ENCODE results near the gene DOCK8. TPM values are rescaled to one million over a fixed set of nuclear protein-coding genes. Genes with fewer than 3 reads are reported as not detected.

The DOCK8 gene
- total RNA-seq, 2 experiments from 2014 or later = 59.0 to 145 TPM

DNA sequence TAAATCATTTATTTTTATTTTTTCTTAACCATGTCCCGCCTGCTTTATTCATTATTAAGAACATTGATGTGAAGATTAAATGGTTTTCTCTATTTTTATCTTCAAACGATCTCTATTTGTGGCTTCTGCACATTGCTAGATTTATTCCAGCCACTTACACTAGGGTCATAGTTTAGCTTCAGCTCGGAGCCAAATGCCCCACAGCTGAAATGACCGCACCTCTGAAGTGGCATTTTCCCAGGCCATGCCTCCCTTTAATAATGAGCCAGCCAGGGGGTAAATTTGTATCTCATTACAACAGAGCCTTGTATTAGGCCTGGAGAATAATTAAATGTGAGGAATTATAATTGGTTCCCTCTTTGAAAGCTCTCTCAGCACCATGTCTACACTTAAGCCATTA lies 89.4 kb downstream of the DOCK8 start:
- Histone ChIP-seq H2AFZ (ENCODE audit: low read length) (no peak overlapping the region), H3K79me2 (ENCODE audit: insufficient read depth, low read depth, low read length) (no peaks in the 10 kb centered on the region), H3K9me2 (ENCODE audit: insufficient read depth, low read length) (no peaks in the 10 kb centered on the region), H3K36me3 (ENCODE audit: insufficient read depth, low read length) (peaks cover 82% of the 10 kb centered on the region), H3K4me1 (ENCODE audit: insufficient read depth, low read length, poor library complexity, severe bottlenecking) (no peaks in the 10 kb centered on the region), H3K4me2 (ENCODE audit: low read length) (no peak overlapping the region), H3K4me3 (ENCODE audit: low read depth, low read length, poor library complexity, severe bottlenecking) (no peak overlapping the region), H3K9me3 (ENCODE audit: low read length) (no peaks in the 10 kb centered on the region), H3K27ac (ENCODE audit: low read depth, low read length, poor library complexity, severe bottlenecking) (no peak overlapping the region), H4K20me1 (ENCODE audit: insufficient read depth, low read length) (no peaks in the 10 kb centered on the region)
- no peak for DNase-seq (ENCODE audit: low spot score)
- intact Hi-C loops (cut with micrococcal nuclease; ENCODE audit: unreplicated experiment) = no loop called here
- ChIA-PET POLR2A (no interaction called here), CTCF (ENCODE audit: unreplicated experiment) (no interaction called here)
- BruUV-seq (replicated peaks) = no TSS peak
- TF ChIP-seq EZH2phosphoT487 (IDR thresholded peaks at IDR 0.05; ENCODE audit: borderline replicate concordance, low read depth, low read length) (no peak), CTCF (conservative IDR thresholded peaks at IDR 0.05; ENCODE audit: low read length) (no peak)

- intact Hi-C loops (cut with micrococcal nuclease; ENCODE audit: unreplicated experiment) = no loop called here
- H3K4me1 ChIP-seq (ENCODE audit: insufficient read depth, low read length, poor library complexity, severe bottlenecking) = no peaks in the 10 kb centered on the region
- H3K79me2 ChIP-seq (ENCODE audit: insufficient read depth, low read depth, low read length) = no peaks in the 10 kb centered on the region
- TF ChIP-seq CTCF (conservative IDR thresholded peaks at IDR 0.05; ENCODE audit: low read length) (no peak), EZH2phosphoT487 (IDR thresholded peaks at IDR 0.05; ENCODE audit: borderline replicate concordance, low read depth, low read length) (no peak)
- no peak overlapping the region for H3K27ac ChIP-seq (ENCODE audit: low read depth, low read length, poor library complexity, severe bottlenecking)
- no peak for DNase-seq (ENCODE audit: low spot score)
- CTCF ChIA-PET (ENCODE audit: unreplicated experiment) = no interaction called here
- no peaks in the 10 kb centered on the region for H3K9me3 ChIP-seq (ENCODE audit: low read length)
- no peaks in the 10 kb centered on the region for H3K9me2 ChIP-seq (ENCODE audit: insufficient read depth, low read length)
- no peak overlapping the region for H3K4me2 ChIP-seq (ENCODE audit: low read length)
- no peak overlapping the region for H2AFZ ChIP-seq (ENCODE audit: low read length)
- BruUV-seq (replicated peaks) = no TSS peak
- H3K36me3 ChIP-seq (ENCODE audit: insufficient read depth, low read length) = peaks cover 82% of the 10 kb centered on the region
- POLR2A ChIA-PET = no interaction called here
- H3K4me3 ChIP-seq (ENCODE audit: low read depth, low read length, poor library complexity, severe bottlenecking) = no peak overlapping the region
- H4K20me1 ChIP-seq (ENCODE audit: insufficient read depth, low read length) = no peaks in the 10 kb centered on the region
Observed at GRCh38 chr9:304519-305185, 90.0 kb downstream of the DOCK8 start.

GRCh38 chr9:306907-307306 lies 92.2 kb downstream of the DOCK8 start:
- TF ChIP-seq CTCF (conservative IDR thresholded peaks at IDR 0.05; ENCODE audit: low read length) = 0 out of 2 replicates have a peak, but pooled peaks have one; percentile 15
- TF ChIP-seq EZH2phosphoT487 (IDR thresholded peaks at IDR 0.05; ENCODE audit: borderline replicate concordance, low read depth, low read length) = no peak
- Histone ChIP-seq H3K27ac (ENCODE audit: low read depth, low read length, poor library complexity, severe bottlenecking) (no peak overlapping the region), H3K9me3 (ENCODE audit: low read length) (no peaks in the 10 kb centered on the region), H3K4me2 (ENCODE audit: low read length) (no peak overlapping the region), H3K79me2 (ENCODE audit: insufficient read depth, low read depth, low read length) (no peaks in the 10 kb centered on the region), H3K4me1 (ENCODE audit: insufficient read depth, low read length, poor library complexity, severe bottlenecking) (no peaks in the 10 kb centered on the region), H3K36me3 (ENCODE audit: insufficient read depth, low read length) (peaks cover 79% of the 10 kb centered on the region), H2AFZ (ENCODE audit: low read length) (no peak overlapping the region), H3K4me3 (ENCODE audit: low read depth, low read length, poor library complexity, severe bottlenecking) (no peak overlapping the region), H3K9me2 (ENCODE audit: insufficient read depth, low read length) (no peaks in the 10 kb centered on the region), H4K20me1 (ENCODE audit: insufficient read depth, low read length) (no peaks in the 10 kb centered on the region)
- DNase-seq (ENCODE audit: low spot score) = peak; percentile 22
- intact Hi-C loops (cut with micrococcal nuclease; ENCODE audit: unreplicated experiment) = no loop called here
- POLR2A ChIA-PET = interaction anchor here (0.9 kb wide), 1 partner anchor 9 kb away, joined by 4 read pairs; no protein-coding TSS in a partner anchor
- BruUV-seq (replicated peaks) = no TSS peak
- CTCF ChIA-PET (ENCODE audit: unreplicated experiment) = no interaction called here
